OCI-M1 (cell line): ENCODE data around the gene SOX9.

Experiments used
- DNase-seq: peaks from one replicate; lab custom pipeline; 2025; lab: John Stamatoyannopoulos, UW

Gene SOX9

DNA sequence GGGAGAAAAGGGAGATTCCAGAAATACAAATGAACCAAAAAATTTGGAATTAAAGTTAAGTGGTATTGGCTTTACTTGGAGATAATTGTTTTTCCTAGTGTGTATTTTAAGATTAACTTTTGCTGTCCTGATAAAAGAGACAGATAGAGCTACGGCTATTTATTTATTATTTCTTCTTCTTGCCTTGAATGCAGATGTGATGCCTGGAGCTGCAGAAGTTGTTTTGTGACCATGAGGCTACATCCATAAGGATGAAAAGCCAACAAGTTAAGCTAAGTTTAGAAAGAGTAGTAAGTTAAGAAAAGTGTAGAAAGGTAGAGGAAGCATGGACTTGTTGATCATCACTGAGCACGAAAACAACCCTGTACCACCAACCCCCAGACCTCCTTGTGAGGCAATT lies 41.7 kb downstream of the SOX9 start:
- no peak for DNase-seq

DNA sequence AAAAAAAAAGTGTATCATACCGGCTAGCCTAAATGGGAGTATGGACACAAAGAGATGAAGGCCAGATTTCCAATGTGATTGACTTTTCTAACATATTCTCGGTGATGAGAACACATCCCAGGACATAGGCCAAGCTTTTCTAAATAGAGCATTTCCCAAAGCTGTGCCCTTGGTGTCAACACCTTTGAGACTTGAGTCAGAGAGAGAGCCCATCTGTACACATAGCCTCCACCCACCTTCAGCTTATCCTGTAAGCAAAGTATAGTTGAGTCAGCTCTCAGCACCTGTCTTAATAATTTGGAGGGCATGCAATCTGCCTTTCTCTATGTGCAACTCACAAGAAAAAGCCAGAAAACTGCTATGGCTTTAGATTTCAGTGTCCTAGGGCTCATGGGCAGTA lies 42.7 kb downstream of the SOX9 start:
- no peak for DNase-seq

DNA sequence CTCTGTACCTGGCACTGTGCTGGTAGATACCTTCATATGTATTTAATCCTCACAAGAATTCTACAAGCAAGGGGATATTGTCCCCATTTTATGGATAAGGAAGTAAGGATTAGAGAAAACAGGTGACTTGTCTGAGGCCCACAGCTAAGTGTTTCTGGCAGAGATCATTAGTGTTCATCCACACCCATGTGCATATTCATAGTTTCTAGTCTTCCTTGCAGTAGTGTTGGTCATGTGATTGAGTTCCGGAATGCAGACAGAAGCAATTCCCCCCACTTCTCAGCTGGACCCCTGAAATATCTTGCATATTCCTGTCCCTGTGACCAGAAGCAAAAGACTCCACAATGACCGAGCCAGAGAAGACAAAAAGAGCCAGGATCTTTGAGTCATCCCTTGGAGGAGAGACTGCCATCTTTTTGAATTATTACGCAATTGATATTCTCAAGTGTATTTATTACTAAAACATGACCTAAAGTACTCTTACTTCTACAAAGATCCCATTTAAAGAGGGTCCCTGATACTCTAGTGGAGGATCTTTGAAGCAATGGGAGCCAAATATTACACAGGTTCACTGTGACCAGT lies 43.4 kb downstream of the SOX9 start:
- no peak for DNase-seq

DNA sequence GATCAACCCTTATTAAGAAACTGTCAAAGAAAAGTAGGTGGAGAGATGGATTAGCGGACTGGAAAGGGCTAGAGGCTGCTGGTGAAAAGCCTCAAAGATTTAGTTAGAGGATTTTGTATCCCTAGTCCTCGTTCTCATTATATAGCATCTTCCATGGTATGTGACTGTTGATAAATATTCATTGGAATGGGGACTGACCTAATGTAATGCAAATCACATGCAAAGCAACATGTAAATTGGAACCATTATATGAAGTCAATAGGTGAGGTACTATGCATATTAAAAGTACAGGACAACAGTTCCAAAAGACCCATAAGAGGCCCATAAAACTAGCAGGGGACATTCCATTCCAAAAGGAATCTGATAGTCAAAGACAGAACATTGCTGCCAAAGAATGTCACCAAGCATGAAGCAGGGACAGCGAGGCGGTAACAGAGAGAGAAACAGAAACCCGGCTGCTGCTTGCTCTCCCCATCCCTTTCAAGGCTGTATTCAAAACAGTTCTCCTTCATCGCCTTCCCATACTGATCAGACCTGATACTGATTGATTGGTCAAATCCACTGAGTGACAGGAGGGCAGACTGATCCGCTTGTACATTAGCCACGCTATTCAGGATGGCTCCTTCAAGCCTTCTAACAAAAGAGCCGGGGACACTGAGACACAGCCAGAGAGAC lies 44.5 kb downstream of the SOX9 start:
- no peak for DNase-seq

DNA sequence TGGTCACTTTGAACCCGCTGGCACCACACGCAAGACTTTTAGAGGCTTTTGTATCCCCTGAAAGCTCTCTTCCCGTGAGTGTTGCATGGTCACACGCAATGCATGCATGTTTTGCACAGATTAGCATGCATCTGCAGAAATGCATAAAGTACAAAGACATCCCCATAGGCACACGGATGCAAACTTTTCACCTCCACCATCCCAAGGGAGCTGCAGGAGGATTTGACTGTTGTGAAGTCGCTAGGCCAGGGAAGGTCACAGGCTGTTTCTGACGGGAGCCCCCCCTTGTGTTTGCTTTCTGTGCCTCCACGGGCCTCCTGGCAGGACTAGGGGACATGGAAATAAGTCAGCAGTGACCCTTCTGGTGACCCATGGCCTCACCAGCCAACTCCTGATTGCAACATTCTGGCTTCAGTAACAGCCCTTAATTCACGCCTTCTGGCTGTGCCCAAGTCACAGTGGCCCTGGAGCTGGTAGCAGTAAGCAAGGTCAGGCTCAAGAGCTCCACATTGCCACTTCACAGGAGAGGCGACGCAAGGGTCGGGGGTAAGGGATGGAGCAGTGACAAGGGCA lies 45.1 kb downstream of the SOX9 start:
- DNase-seq = no peak

DNA sequence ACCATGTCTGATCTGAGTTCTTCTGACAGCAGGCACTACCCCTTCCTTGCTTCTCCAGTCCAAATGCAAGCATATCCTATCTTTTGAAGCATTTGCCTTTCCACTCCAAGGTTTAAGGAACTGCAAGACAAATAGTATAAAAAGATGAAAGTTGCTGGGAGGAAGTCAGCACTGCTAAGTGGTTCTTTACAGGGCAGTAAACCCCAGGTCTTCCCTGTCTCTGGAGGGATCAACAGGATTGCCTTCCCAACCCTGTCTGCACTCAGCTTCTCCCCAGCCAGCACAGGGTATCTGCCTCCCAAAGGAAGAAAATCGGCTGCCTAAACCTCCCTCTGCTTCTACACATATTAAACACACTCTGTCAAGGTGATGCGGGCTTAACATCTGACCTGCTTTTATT lies 46.8 kb downstream of the SOX9 start:
- DNase-seq = no peak

DNA sequence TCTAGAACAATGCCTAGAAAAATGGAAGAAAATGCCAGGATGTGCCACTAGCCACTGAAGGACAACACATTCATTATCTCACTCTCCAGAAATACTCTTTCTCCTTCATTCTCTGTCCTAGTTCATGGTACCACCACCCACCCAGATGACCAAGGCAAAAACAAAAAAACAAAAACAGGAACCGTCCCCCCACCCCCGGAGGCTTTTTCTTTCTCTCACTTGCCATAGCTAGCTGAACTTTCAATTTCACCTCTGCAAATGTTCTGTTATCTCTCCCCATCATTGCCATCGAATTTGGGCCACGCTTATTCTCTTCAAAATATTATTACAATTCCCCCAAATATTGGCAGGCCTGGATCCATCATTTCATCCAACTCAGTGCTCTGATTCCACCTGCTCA lies 49.0 kb downstream of the SOX9 start:
- DNase-seq = no peak

DNA sequence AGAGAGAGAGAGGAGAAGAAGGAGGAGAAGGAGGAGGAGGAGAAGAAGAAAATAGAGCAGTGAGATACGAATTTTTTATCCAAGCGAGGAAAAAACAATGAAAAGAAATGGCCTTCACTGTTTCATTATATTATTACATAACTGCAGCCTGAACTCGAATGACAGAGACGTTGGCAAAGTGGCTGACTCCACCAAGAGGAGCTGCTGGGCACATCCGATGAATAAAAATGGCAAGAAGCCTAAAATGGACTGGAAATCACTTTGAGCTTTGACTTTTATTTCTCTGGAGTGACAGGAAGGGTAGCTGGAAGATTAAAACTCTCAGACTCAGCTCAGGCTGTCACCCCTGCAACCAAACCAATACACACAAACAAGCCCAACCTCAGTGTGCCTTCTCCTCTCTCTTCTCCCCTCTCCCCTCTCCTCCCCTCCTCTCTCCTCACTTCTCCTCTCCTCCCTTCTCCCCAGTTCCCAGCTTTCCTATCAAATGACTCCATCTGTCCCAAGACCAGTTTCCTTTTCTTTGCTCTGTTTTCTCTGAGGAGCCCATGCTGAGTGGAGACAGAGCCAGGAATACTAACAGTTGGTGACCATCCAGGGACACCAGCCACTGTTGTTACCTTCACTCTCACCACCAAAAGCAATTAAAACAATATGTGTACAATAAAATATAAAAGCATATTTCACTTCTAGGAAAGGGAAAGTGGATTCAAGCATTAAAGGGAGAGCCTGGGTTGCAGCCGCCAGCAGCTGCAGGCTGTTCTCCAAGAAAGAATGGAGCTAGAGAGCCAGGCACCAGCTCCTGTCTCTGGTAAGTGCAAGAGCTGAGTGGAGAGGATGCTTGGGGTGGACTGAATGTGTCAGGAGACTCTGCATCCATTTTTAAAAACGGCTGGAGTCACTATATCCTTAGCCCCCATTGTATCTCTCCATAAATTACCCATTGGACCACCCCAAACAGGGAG lies 51.2 kb downstream of the SOX9 start:
- DNase-seq = no peak

DNA sequence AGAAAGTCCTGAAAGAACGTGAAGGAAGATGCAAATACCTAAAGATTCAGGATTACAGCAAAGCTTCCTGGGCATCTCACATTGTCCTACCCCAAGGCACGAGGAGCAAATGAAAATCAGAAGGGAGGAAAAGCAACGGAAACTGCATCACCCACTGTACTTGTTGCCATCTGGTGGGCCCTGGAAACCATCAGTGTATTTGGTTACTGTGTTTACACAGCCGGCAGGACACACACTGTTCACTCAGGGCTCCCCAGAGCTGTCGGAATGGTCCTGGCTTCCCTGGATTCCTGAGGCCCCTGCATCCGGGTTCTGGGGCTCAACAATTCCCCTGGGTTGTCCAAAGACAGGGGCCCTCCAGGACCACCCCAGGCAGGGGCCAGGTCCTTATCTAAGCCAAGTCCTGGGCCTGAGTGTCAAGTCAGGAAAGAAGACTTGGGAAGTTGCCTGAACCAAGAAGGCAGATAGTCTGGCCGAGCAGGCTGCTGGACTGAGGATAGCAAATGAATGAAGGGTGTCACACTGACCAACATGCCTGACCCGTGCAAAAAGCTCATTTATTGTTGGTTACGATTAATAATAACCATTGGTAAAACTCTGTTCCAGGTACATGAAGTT lies 52.8 kb downstream of the SOX9 start:
- no peak for DNase-seq

DNA sequence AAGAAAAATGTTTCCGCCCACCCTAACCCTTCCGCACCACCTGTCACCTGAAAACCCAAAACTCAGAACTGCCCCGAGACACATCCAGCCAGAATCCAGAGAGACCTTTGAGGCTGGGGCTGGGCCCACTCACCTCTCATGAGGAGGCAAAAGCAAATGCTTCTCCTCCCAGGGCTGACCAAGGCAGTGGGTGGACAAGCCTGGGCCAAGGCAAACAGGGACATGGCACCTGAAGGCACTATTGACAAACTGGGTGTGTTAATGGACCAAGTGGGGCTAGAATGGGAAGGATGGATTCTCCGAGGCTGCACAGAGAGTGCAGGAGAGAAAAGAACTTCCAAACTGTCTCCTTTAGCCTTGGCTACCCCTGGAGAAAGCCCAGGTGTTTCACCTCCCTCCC lies 54.4 kb downstream of the SOX9 start:
- no peak for DNase-seq
